Right forelimb (tissue), 1 donor: ENCODE results near the gene DPP3.
"Not testable (repeated sequence)": the region's sequence is repeated elsewhere in the genome, so short reads cannot be mapped to it uniquely, and the experiment has no call there.

ENCODE experiments used
- DNase-seq: peaks from one replicate; pipeline ENCODE4 v3.0.0-alpha.2; 2018

DPP3 gene

GRCh38 chr11:66480117-66480938 is at the start of gene DPP3:
Gene DPP3 (plus strand): TSS chr11:66480434. CDS start chr11:66482201, 1,767 bp downstream.
- DNase-seq = peak; percentile 98

- DNase-seq = not testable (repeated sequence)
These were observed 48.9 kb upstream of the DPP3 start for GRCh38 chr11:66431287-66431686.

- not testable (repeated sequence) for DNase-seq
These were observed 48.3 kb upstream of the DPP3 start for GRCh38 chr11:66431871-66432329.

GRCh38 chr11:66432597-66432996 is 47.6 kb upstream of the DPP3 start:
- no peak for DNase-seq

GRCh38 chr11:66437979-66438503 is 42.2 kb upstream of the DPP3 start:
- no peak for DNase-seq

- peak; percentile 91 for DNase-seq
These were observed 41.4 kb upstream of the DPP3 start, which contains the start of gene MRPL11 for GRCh38 chr11:66438504-66439466. Gene MRPL11 (minus strand): TSS chr11:66438848. CDS start chr11:66438754, 94 bp downstream.

GRCh38 chr11:66440101-66440939 is 39.9 kb upstream of the DPP3 start:
- DNase-seq = not testable (repeated sequence)

- DNase-seq = not testable (repeated sequence)
These were observed 39.3 kb upstream of the DPP3 start for GRCh38 chr11:66440940-66441282.

GRCh38 chr11:66443602-66444001 is 36.6 kb upstream of the DPP3 start:
- DNase-seq = no peak

- no peak for DNase-seq
These were observed 33.2 kb upstream of the DPP3 start for GRCh38 chr11:66447012-66447411.

- no peak for DNase-seq
These were observed 31.7 kb upstream of the DPP3 start for GRCh38 chr11:66448523-66448922.

GRCh38 chr11:66450560-66450959 is 29.7 kb upstream of the DPP3 start:
- no peak for DNase-seq

GRCh38 chr11:66451663-66452062 is 28.6 kb upstream of the DPP3 start:
- no peak for DNase-seq

GRCh38 chr11:66454247-66454646 is 26.0 kb upstream of the DPP3 start:
- no peak for DNase-seq

GRCh38 chr11:66454828-66455227 is 25.4 kb upstream of the DPP3 start:
- DNase-seq = no peak

- no peak for DNase-seq
These were observed 22.4 kb upstream of the DPP3 start for GRCh38 chr11:66457826-66458225.

GRCh38 chr11:66459138-66459778 is 21.0 kb upstream of the DPP3 start:
- no peak for DNase-seq

GRCh38 chr11:66462010-66462409 is 18.2 kb upstream of the DPP3 start:
- no peak for DNase-seq

GRCh38 chr11:66462911-66463310 is 17.3 kb upstream of the DPP3 start:
- DNase-seq = no peak

GRCh38 chr11:66464116-66464515 is 16.1 kb upstream of the DPP3 start:
- DNase-seq = not testable (repeated sequence)

- no peak for DNase-seq
These were observed 15.3 kb upstream of the DPP3 start for GRCh38 chr11:66464916-66465315.
